ENCODE measurements around the gene TIMM22. TPM values are rescaled to one million over a fixed set of nuclear protein-coding genes. Genes with fewer than 3 reads are reported as not detected.

Gene TIMM22
- total RNA-seq, 2 donors from 2014 or later: 10.3 to 12.0 TPM

GRCh38 chr17:1000597-1001461, 3.9 kb downstream of the TIMM22 start:
- ATAC-seq (replicated peaks in 1 of 2): no peak
- H3K36me3 Mint-ChIP-seq (ENCODE audit: insufficient read depth in 2 of 2): peaks cover 9 to 11% of the 10 kb centered on the region in 2 donors
- H3K9me3 Mint-ChIP-seq: no peaks in the 10 kb centered on the region
- DNase-seq: no peak
- H3K4me1 Mint-ChIP-seq (ENCODE audit: low read depth): peaks cover 37% of the 10 kb centered on the region
- peak overlapping the region; percentile 47 for H3K27ac Mint-ChIP-seq
- no peak overlapping the region for H3K4me3 Mint-ChIP-seq
- H3K27me3 Mint-ChIP-seq (ENCODE audit: low read depth): no peaks in the 10 kb centered on the region

GRCh38 chr17:1001640-1002411, 4.9 kb downstream of the TIMM22 start:
- DNase-seq: no peak
- ATAC-seq (replicated peaks in 1 of 2): no peak
- peaks cover 37% of the 10 kb centered on the region for H3K4me1 Mint-ChIP-seq (ENCODE audit: low read depth)
- no peaks in the 10 kb centered on the region for H3K27me3 Mint-ChIP-seq (ENCODE audit: low read depth)
- H3K27ac Mint-ChIP-seq: no peak overlapping the region
- H3K36me3 Mint-ChIP-seq (ENCODE audit: insufficient read depth in 2 of 2): peaks cover 9 to 11% of the 10 kb centered on the region in 2 donors
- H3K9me3 Mint-ChIP-seq: no peaks in the 10 kb centered on the region
- H3K4me3 Mint-ChIP-seq: no peak overlapping the region

GRCh38 chr17:1002412-1002753, 5.5 kb downstream of the TIMM22 start:
- no peak overlapping the region for H3K27ac Mint-ChIP-seq

GRCh38 chr17:1002771-1003555, 6.0 kb downstream of the TIMM22 start:
- peaks cover 32% of the 10 kb centered on the region for H3K4me1 Mint-ChIP-seq (ENCODE audit: low read depth)
- peaks cover 9 to 11% of the 10 kb centered on the region in 2 donors for H3K36me3 Mint-ChIP-seq (ENCODE audit: insufficient read depth in 2 of 2)
- DNase-seq: no peak
- H3K27ac Mint-ChIP-seq: peak overlapping the region; percentile 16
- no peaks in the 10 kb centered on the region for H3K9me3 Mint-ChIP-seq
- no peak for ATAC-seq (replicated peaks in 1 of 2)
- H3K4me3 Mint-ChIP-seq: no peak overlapping the region
- H3K27me3 Mint-ChIP-seq (ENCODE audit: low read depth): no peaks in the 10 kb centered on the region

More at GRCh38 chr17:1002412-1002753, 5.5 kb downstream of the TIMM22 start:
- peaks cover 37% of the 10 kb centered on the region for H3K4me1 Mint-ChIP-seq (ENCODE audit: low read depth)
- ATAC-seq (replicated peaks in 1 of 2): no peak
- H3K4me3 Mint-ChIP-seq: no peak overlapping the region
- no peaks in the 10 kb centered on the region for H3K9me3 Mint-ChIP-seq
- H3K36me3 Mint-ChIP-seq (ENCODE audit: insufficient read depth in 2 of 2): peaks cover 9 to 11% of the 10 kb centered on the region in 2 donors
- H3K27me3 Mint-ChIP-seq (ENCODE audit: low read depth): no peaks in the 10 kb centered on the region
- DNase-seq: no peak

- H3K4me1 Mint-ChIP-seq (ENCODE audit: low read depth): peaks cover 26% of the 10 kb centered on the region
- peaks cover 9 to 11% of the 10 kb centered on the region in 2 donors for H3K36me3 Mint-ChIP-seq (ENCODE audit: insufficient read depth in 2 of 2)
- H3K27ac Mint-ChIP-seq: no peak overlapping the region
- no peak for DNase-seq
- H3K9me3 Mint-ChIP-seq: no peaks in the 10 kb centered on the region
- ATAC-seq (replicated peaks in 1 of 2): no peak
- H3K4me3 Mint-ChIP-seq: no peak overlapping the region
- no peaks in the 10 kb centered on the region for H3K27me3 Mint-ChIP-seq (ENCODE audit: low read depth)
Observed at GRCh38 chr17:1003633-1003971, 6.7 kb downstream of the TIMM22 start.

- ATAC-seq (replicated peaks in 1 of 2) (no peak), DNase-seq (no peak)
- Mint-ChIP-seq H3K36me3 (ENCODE audit: insufficient read depth in 2 of 2) (peaks cover 9 to 11% of the 10 kb centered on the region in 2 donors), H3K27ac (no peak overlapping the region), H3K9me3 (no peaks in the 10 kb centered on the region), H3K4me1 (ENCODE audit: low read depth) (peaks cover 20% of the 10 kb centered on the region), H3K4me3 (no peak overlapping the region), H3K27me3 (ENCODE audit: low read depth) (no peaks in the 10 kb centered on the region)
Observed at GRCh38 chr17:1003972-1004768, 7.2 kb downstream of the TIMM22 start.

GRCh38 chr17:1004769-1005295, 7.9 kb downstream of the TIMM22 start:
- Mint-ChIP-seq H3K9me3 (no peaks in the 10 kb centered on the region), H3K36me3 (ENCODE audit: insufficient read depth in 2 of 2) (peaks cover 9 to 11% of the 10 kb centered on the region in 2 donors), H3K4me1 (ENCODE audit: low read depth) (peaks cover 16% of the 10 kb centered on the region), H3K4me3 (no peak overlapping the region), H3K27me3 (ENCODE audit: low read depth) (no peaks in the 10 kb centered on the region), H3K27ac (peak overlapping the region; percentile 3)
- no peak for DNase-seq
- ATAC-seq (replicated peaks in 1 of 2): no peak

GRCh38 chr17:1005361-1005946, 8.5 kb downstream of the TIMM22 start:
- peak overlapping the region in 1 of 2 donors; percentile 25 for H3K4me3 Mint-ChIP-seq
- H3K27me3 Mint-ChIP-seq (ENCODE audit: low read depth): no peaks in the 10 kb centered on the region
- no peaks in the 10 kb centered on the region for H3K9me3 Mint-ChIP-seq
- peaks cover 6 to 9% of the 10 kb centered on the region in 2 donors for H3K36me3 Mint-ChIP-seq (ENCODE audit: insufficient read depth in 2 of 2)
- peaks cover 16% of the 10 kb centered on the region for H3K4me1 Mint-ChIP-seq (ENCODE audit: low read depth)
- no peak for ATAC-seq (replicated peaks in 1 of 2)
- peak overlapping the region; percentile 3 for H3K27ac Mint-ChIP-seq
- DNase-seq: no peak

DNA sequence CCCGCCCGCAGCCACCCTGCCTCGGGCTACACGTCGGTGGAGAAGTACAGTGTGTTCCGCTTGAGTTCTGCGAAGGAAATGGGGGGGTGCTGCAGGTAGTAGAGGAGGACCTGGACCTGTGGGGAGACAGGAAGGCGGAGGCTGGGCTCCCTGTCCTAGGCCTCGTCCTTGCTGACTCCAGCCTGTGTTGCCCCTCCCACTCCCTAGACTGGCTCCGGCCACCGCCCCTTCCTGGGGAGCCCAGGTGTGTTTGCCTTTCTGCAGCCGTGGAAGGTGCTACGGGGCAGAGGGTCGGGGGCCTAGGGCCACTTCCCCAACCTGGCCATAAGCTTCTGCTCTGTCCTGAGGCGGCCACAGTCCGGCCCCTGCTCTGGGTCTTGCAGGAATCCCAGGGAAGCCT, 9.1 kb downstream of the TIMM22 start:
- Mint-ChIP-seq H3K27ac (no peak overlapping the region), H3K36me3 (ENCODE audit: insufficient read depth in 2 of 2) (peaks cover 3 to 7% of the 10 kb centered on the region in 2 donors), H3K27me3 (ENCODE audit: low read depth) (no peaks in the 10 kb centered on the region), H3K4me3 (no peak overlapping the region), H3K9me3 (no peaks in the 10 kb centered on the region), H3K4me1 (ENCODE audit: low read depth) (peaks cover 16% of the 10 kb centered on the region)
- ATAC-seq (replicated peaks in 1 of 2): no peak
- no peak for DNase-seq

DNA sequence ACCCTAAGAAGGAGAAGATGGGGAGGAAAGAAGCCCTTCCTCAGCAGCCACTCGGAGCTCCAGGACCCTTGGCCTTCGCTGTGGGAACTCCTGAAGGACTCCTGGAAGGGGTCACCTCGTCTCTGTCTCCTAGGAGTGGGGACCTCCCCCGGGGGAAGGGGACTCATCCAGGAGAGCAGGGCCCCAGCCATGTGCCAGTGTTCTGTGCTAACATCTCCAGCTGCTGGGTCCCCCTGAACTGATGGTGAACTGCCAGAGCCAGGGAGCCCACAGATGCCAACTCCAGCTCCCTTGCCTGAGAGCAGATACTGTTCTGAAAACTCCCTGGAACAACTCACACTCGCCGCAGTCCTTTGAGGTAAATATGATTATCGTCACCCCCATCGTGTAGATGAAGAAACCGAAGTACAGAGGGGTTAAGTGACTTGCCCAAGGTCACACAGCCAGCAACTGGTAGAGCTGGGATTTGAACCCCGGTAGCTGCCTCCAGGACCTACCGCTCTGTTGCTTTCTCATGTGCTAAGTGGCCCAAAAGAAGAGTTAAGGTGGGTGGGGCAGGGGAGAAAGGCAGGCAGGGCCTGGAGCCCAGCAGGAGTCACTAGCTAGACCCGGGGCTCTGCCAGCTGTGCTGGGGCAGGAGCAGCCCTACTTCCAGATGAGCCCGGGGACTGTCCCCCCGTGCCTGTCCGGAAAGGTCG, 10.5 kb downstream of the TIMM22 start:
- H3K4me3 Mint-ChIP-seq: no peak overlapping the region
- DNase-seq (no peak), ATAC-seq (replicated peaks in 1 of 2) (no peak)
- no peaks in the 10 kb centered on the region for H3K9me3 Mint-ChIP-seq
- peaks cover 11% of the 10 kb centered on the region for H3K4me1 Mint-ChIP-seq (ENCODE audit: low read depth)
- H3K27me3 Mint-ChIP-seq (ENCODE audit: low read depth): no peaks in the 10 kb centered on the region
- H3K36me3 Mint-ChIP-seq (ENCODE audit: insufficient read depth in 2 of 2): peaks cover 0 to 3% of the 10 kb centered on the region in 2 donors
- no peak overlapping the region for H3K27ac Mint-ChIP-seq

DNA sequence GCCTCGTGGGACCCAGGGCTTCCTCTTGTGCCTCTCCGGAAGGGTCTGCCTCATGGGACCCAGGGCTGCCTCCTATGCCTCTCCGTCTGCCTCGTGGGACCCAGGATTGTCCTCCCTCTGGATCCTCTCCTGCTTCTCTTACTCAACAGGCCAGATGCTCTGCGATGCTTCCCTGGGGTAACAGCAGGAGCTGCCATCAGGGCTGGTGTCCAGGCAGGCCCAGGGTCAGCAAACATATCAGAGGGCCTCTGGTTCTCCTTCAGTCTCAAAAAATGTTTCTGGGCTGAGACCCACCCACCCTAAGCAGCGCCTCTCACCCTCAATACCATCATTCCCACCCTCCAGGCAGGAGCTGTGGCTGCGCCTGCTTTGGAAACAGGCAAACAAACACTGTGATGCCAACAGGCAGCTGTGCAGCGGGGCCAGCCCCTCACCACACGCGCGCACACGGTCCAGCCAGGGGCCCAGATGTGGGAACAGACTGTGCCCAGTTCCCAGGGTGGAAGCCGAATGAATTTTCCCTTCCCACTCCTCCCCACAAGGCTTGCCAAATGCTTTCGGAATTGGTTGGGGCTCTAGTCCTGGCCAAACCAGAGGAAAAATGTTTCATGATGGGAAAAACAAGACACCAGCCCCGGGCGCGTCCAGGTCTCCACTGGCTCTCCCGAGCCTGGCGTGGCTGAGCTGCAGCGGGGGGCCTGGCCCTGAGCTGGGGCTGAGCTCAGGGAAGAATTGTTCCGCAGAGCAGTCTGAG, 11.3 kb downstream of the TIMM22 start:
- Mint-ChIP-seq H3K4me1 (ENCODE audit: low read depth) (peaks cover 11% of the 10 kb centered on the region), H3K36me3 (ENCODE audit: insufficient read depth in 2 of 2) (peaks cover 0 to 3% of the 10 kb centered on the region in 2 donors)
- no peak for ATAC-seq (replicated peaks in 1 of 2)

More for the DNA sequence above, 11.3 kb downstream of the TIMM22 start:
- Mint-ChIP-seq H3K27me3 (ENCODE audit: low read depth) (no peaks in the 10 kb centered on the region), H3K9me3 (no peaks in the 10 kb centered on the region), H3K4me3 (no peak overlapping the region), H3K27ac (no peak overlapping the region)
- DNase-seq: no peak

All from activated T-cell treated with anti-CD3 and anti-CD28 coated beads, Interleukin-2, amount 50 U/mL, for 72 hours (primary cell).